NOMO-1 treated with DMSO at 0.1 percent for 48 hours (cell line): ENCODE measurements around the gene JARID2.

Experiments used
- DNase-seq: peaks from one replicate; lab custom pipeline; 2025; ENCODE audit not compliant: unreplicated experiment; lab: John Stamatoyannopoulos, UW

The JARID2 gene

GRCh38 chr6:15331143-15331542 lies 85.3 kb downstream of the JARID2 start:
- DNase-seq, result peak; percentile 13

- DNase-seq, result no peak
Measured at GRCh38 chr6:15331629-15332251, 85.9 kb downstream of the JARID2 start.

GRCh38 chr6:15332446-15332845 lies 86.6 kb downstream of the JARID2 start:
- no peak for DNase-seq

DNA sequence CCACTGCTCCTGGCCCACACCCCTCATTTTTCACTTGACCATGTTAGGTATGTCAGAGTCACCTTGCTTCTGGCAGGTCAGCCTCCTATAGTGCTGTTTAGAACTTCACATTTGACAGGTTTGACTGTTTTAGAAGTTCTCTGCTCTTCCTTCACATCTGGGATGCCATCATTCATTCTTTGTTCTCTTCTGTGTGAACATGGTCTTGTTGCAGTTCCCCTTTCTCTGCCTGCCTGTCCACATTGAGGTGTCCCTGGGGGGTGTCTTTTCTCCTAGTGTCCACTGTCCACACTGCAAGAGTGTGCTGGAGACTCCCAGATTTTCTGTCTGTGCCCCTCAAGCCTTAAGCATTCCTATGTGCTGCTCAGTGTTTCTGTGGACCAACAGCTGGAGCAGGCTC lies 89.5 kb downstream of the JARID2 start:
- peak; percentile 22 for DNase-seq

- DNase-seq, result no peak
Measured at GRCh38 chr6:15335916-15336315, 90.0 kb downstream of the JARID2 start.

GRCh38 chr6:15336900-15337560 lies 91.2 kb downstream of the JARID2 start:
- DNase-seq, result no peak

GRCh38 chr6:15337582-15337981 lies 91.7 kb downstream of the JARID2 start:
- DNase-seq, result no peak

DNA sequence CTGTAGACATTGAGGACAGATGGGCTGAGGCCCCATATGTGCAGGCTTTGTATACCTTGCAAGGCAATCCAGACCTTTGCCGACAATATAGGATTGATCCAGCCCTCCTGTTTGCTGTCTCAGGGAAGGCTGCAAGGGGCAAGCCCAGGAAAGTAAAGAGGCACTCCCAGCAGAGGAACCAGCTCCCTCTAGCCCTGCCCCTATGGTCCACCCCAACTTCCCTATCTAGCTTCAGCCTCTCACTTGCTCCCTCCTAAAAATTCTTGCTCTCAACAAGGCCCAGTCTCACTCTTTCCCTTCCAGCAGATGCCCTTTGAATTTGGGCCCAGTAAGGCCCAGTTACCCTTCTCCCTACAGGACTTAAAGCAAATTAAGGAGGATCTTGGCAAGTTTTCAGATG lies 92.6 kb downstream of the JARID2 start:
- peak; percentile 14 for DNase-seq

DNA sequence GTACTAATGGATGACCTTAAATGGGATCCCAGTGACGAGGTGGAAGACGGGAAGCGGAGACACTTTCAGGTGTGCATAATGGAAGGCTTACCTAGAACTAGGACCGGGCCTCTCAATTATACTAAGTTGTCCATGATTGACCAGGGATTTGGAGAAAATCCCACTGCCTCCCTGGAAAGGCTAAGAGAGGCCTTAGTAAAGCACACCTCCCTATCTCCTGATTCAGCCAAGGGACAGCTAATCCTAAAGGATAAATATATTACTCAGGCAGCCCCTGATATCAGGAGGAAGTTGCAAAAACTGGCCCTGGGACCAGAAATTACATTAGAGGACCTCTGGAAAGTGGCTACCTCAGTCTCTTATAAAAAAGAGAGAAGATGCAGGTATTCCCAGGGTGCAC lies 93.2 kb downstream of the JARID2 start:
- DNase-seq, result no peak

GRCh38 chr6:15340105-15340601 lies 94.3 kb downstream of the JARID2 start:
- DNase-seq, result no peak

DNA sequence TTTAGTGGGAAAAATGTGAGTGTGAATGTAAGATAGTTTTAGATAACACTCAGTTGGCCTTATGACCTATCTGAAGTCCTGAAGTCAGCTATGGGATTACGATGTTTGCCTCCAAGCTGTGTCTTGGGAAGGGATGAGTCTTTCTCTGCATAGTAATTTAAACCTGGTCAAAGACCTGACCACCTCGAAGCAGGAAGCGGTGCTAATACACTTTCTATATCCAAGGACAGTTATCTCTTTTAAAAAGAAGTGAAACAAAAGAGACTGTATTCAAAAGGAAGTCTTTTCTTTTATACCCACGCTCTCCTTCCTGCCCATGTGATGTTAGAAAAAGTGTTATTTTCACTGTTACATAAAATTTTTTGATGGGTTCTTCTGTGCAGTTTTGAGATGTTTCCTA lies 94.9 kb downstream of the JARID2 start:
- DNase-seq, result peak; percentile 41

DNA sequence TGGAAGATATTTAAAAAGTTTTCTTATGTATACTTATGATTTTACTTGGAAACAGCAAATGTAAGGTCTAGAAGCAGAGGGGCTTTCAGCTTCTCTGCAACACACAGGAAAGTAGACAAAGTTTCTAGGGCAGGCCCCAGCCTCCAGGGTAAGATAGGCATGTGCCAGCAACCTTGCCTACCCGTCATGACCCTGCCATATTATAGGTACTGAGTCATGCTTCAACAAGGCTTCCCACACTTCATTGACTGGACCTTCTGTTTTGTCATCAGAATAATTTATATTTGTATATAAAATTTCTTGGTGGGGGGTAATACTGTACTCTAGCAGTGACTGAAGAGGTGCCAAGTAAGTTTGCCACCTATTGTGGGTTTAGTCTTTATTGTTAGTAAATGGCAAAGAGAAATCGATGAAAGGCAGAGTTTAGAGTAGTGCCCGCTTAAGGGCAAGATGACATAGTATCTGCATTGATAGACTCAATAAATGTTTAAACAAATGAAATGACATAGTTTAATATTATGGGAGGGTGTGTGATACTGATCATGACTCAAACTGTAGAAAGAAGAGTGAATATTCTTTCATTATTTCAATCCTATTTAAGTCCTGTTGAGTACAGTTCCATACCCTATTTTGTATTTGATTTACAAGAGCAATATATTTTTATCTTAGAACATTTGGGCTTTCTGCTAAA lies 95.6 kb downstream of the JARID2 start:
- no peak for DNase-seq

- no peak for DNase-seq
Measured at GRCh38 chr6:15342114-15342513, 96.2 kb downstream of the JARID2 start.

- DNase-seq, result no peak
Measured at GRCh38 chr6:15343490-15344191, 97.8 kb downstream of the JARID2 start.

DNA sequence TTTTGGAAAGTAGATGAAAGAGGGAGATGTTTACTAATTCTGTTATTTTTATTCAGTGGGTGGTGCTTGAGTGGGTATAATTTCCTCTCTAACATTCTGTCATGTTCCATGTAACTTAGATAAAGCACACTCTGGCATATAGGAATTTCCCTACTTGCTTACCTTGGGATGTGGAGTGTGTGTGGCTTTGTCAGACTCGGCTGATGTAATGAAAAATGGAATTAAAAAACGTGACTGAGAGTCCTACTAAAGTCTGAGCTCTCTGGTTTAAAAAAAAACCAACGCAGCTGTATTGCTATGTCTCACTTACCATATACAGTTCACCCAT lies 98.3 kb downstream of the JARID2 start:
- DNase-seq, result no peak

DNA sequence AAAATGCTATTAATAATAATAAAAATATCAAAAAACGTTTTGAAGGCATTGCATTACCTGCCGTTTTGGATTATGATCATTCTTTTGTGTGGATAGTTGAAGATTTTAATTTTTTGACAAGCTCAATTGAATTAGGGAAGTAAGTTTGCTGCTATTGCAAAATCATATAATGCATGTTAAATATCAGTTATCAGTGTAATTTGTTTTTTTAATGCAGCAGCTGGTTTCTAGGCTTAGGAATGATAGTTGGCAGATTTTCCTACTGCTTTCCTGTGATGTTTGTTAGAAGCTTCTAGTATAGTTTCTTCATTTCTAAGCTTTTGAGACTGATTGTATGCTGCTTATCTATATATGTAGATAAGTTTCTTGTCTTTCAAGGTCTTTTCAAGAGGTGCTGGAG lies 99.0 kb downstream of the JARID2 start:
- DNase-seq, result peak; percentile 58

DNA sequence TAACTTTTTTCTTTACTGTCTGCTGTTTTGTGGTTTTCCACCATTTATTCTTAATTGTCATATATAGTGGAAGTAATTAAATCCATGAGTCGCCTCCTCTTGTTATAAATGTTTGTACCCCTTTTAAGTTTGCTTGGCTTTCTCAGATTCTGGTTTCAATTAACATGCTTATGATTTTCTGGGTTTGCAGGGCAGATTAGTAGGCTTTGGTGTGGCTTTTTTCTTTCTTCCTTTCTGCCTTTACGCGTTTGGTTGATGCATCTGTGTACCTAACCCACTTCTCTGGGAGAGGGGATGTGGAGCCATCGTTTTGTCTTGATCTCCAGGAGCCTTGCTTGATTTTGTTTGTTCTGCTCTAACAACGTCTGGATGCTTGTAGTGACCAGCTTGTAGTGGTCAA lies 100.4 kb downstream of the JARID2 start:
- no peak for DNase-seq

DNA sequence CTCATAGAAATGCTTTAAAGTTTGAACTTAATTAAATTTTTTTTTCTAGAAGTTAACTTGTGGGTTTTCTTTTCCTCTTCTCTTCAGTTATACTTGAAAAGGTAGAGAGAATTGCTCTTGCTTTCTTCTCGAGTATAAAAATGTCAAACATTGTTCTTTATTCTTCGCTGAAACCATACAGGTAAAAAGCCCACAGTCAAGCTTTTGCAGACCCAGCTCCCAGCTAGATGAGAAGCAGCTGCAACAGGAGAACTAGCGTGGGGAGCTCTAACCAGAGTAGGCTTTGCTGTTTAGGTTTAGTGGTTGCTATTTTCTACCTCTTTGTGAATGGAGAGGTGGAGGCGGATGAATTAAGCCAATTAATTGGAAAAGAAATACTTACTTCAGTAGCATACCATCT lies 102.7 kb downstream of the JARID2 start:
- DNase-seq, result no peak

GRCh38 chr6:15349379-15349778 lies 103.5 kb downstream of the JARID2 start:
- DNase-seq, result no peak

GRCh38 chr6:15350386-15351083 lies 104.7 kb downstream of the JARID2 start:
- no peak for DNase-seq

DNA sequence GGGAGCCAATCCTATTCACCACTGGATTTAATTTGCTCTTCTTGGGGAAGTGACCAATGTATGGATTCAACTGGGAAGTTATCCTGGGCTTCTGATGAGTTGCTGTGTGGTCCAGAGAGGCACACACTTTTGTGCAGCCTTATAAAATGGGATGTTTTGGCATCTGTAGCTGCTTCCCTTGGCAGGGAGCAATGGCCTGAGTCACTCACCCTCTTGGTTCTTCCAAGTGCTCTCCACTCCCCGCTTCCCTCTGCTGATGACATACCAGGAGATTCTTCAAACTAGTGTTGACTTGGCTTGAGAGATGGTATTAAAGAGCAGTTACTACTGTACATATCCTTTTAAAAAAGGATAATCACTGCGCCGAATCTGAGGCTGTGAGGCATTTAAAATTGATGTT lies 105.8 kb downstream of the JARID2 start:
- DNase-seq, result no peak
